Suprapubic skin (tissue), 4 donors: Measurements from ENCODE around the gene CTNNA2. TPM values are rescaled to one million over a fixed set of nuclear protein-coding genes. Genes with fewer than 3 reads are reported as not detected.

ENCODE experiments used
- DNase-seq, 2 donors: peaks; one replicate each; pipeline ENCODE4 v3.0.0-alpha.2; 2019; ENCODE audit warnings: low spot score in 2 of 2
- H3K27ac ChIP-seq: fragments of 200-600 bp; sonication (generic); one replicate; pipeline ENCODE4 v1.5.1; 2019
- H3K27me3 ChIP-seq: fragments of 200-600 bp; sonication (generic); one replicate; pipeline ENCODE4 v1.5.1; 2019
- H3K36me3 ChIP-seq: fragments of 200-600 bp; sonication (generic); one replicate; pipeline ENCODE4 v1.5.1; 2019
- H3K4me1 ChIP-seq: fragments of 200-600 bp; sonication (generic); one replicate; pipeline ENCODE4 v1.5.1; 2019
- H3K4me3 ChIP-seq: fragments of 200-600 bp; sonication (generic); one replicate; pipeline ENCODE4 v1.5.1; 2019; ENCODE audit warnings: mild to moderate bottlenecking
- H3K9me3 ChIP-seq: fragments of 200-600 bp; sonication (generic); one replicate; pipeline ENCODE4 v1.5.1; 2019
- CTCF ChIP-seq, 2 donors: fragments of 200-600 bp in 1 of 2; fragments of 450-650 bp in 1 of 2; sonication (generic) in 1 of 2; IDR thresholded peaks; one replicate each; pipeline ENCODE4 v1.5.1; 2016 to 2019; ENCODE audit warnings: antibody characterized with exemption in 2 of 2, mild to moderate bottlenecking in 1 of 2, moderate library complexity in 1 of 2
- EP300 ChIP-seq: sonication (generic); formaldehyde crosslinking; IDR thresholded peaks from one replicate; pipeline ENCODE4 v1.6.1; 2017; ENCODE audit warnings: antibody characterized with exemption
- POLR2A ChIP-seq, 2 donors: fragments of 450-650 bp; IDR thresholded peaks; one replicate each; pipeline ENCODE4 v1.6.1; 2017; ENCODE audit warnings: antibody characterized with exemption in 2 of 2, mild to moderate bottlenecking in 2 of 2, moderate library complexity in 2 of 2
- POLR2AphosphoS5 ChIP-seq, 3 donors: sonication (generic); formaldehyde crosslinking; IDR thresholded peaks; one replicate each; pipeline ENCODE4 v1.6.1; 2017; ENCODE audit warnings: antibody characterized with exemption in 3 of 3
- WGBS: methylation state at CpG from one replicate; pipeline ENCODE4 v1.1.5; 2018; 5-methylcytosine and 5-hydroxymethylcytosine counted together
- total RNA-seq, 4 donors: library from RNA; depleted of rRNA; stranded (reverse); fragments of >200 nt; gene quantifications; one replicate each; pipeline ENCODE4 v1.1.0, GENCODE V29; 2016

CTNNA2 gene
- total RNA-seq, 4 donors from 2014 or later, result 0.15 to 0.21 TPM; not detected in 2

DNA sequence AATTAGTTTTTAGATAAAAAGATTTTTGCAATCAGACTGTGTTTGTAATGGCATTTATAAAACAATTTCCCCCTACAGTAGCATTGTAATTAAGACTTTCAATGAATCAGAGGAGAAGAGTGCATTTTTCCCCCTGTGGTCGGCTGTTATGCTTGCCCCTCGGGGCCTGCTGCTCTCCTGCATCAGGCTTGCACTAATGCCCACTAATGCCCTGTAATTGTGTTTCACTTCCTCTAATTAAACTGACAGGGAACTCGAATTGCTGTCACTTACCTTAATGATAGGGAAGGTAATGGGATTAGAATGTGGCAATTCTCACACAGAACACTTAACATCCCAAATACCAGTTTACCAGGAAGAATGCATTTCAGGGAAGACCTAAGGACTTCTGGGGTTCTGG, 852.9 kb downstream of the CTNNA2 start:
- DNase-seq, result no peak
- no peak for TF ChIP-seq POLR2AphosphoS5 (IDR thresholded peaks at IDR 0.05)
- TF ChIP-seq CTCF (IDR thresholded peaks at IDR 0.05), result no peak
- no peak for TF ChIP-seq POLR2A (IDR thresholded peaks at IDR 0.05)
- TF ChIP-seq EP300, result no peak
- H3K27me3 ChIP-seq, result no peaks in the 10 kb centered on the region
- H3K4me1 ChIP-seq, result no peaks in the 10 kb centered on the region
- WGBS, result 52% methylated on average over 3 of the region's 3 CpGs
- H3K36me3 ChIP-seq, result no peaks in the 10 kb centered on the region
- H3K4me3 ChIP-seq, result no peak overlapping the region
- H3K27ac ChIP-seq, result no peak overlapping the region
- H3K9me3 ChIP-seq, result no peaks in the 10 kb centered on the region

DNA sequence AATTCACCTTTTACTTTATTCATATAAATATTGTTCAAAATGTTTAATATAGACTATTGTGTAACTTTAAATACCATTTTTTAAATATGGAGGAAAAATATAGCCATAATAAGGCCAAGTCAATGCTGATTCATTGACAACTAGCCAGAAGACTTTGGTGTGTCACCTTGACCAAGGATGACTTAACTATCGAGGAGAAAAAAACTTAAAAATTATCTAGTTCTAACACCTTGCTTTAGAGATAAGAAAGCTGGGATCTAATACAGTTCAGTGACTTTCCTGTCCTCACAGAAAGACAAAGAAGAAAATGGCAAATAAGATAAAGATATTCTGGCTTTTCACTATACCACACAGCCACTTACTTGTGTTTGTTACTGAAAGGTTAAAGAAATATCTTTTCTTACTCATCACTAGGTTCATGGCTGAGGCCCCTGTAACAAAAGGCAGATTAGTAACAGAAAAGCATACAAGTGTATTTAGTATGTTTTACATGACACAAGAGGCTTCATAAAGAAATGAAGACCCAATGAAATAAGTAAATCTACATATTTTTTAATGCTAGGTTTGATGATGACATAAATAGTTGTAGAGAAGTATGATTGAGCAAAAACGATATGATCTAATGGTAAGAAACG, 857.6 kb downstream of the CTNNA2 start:
- Histone ChIP-seq H3K27me3 (no peaks in the 10 kb centered on the region), H3K9me3 (no peaks in the 10 kb centered on the region), H3K4me1 (no peaks in the 10 kb centered on the region), H3K27ac (no peak overlapping the region), H3K36me3 (no peaks in the 10 kb centered on the region), H3K4me3 (no peak overlapping the region)
- 87% methylated on average over 3 of the region's 3 CpGs for WGBS
- TF ChIP-seq CTCF (IDR thresholded peaks at IDR 0.05), result no peak
- TF ChIP-seq EP300, result no peak
- TF ChIP-seq POLR2AphosphoS5 (IDR thresholded peaks at IDR 0.05), result no peak
- no peak for TF ChIP-seq POLR2A (IDR thresholded peaks at IDR 0.05)
- DNase-seq, result no peak

GRCh38 chr2:80374105-80374504, 861.3 kb downstream of the CTNNA2 start:
- Histone ChIP-seq H3K27me3 (no peaks in the 10 kb centered on the region), H3K36me3 (no peaks in the 10 kb centered on the region), H3K27ac (no peak overlapping the region), H3K4me3 (no peak overlapping the region), H3K4me1 (no peaks in the 10 kb centered on the region), H3K9me3 (no peaks in the 10 kb centered on the region)
- DNase-seq, result no peak
- WGBS, result 88% methylated on average over 3 of the region's 3 CpGs
- TF ChIP-seq POLR2AphosphoS5 (IDR thresholded peaks at IDR 0.05) (no peak), CTCF (IDR thresholded peaks at IDR 0.05) (no peak), EP300 (no peak), POLR2A (IDR thresholded peaks at IDR 0.05) (no peak)

DNA sequence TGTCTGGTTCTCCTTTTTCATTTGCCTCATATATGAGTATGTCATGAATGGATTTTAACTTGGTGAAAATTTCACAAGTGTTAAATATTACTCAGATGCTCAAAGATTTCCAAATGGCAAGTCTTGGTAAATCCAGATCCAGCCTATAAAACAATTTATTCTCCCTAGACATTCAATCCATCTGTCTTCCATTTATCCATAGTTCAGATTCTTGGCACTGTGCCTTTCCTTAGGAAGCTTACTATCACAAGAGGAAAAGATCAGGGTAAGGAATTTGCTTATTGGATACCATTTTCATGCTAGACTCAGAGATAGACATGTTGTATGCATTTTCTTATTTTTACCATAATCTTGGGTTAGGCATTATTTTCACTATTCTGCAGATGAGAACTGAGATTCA, 864.2 kb downstream of the CTNNA2 start:
- no peaks in the 10 kb centered on the region for H3K4me1 ChIP-seq

DNA sequence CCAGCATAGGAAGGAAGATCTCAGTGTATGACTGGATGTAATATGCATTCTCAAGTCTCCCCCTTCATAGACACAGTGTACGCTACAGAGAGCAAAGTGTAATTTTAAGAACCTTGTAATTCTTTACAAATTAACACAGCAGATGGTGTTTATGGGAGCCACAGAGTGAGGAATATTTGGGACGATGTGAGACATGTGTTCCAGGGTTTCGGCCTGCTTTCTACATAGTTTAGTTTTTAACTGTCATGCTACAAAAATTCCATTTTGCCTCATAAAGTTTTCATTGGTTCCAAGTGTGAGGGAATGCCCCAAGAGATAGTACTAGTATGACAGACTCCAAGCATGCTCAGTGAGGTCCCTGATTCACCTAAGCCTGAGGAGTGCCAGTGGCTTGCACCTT, 867.9 kb downstream of the CTNNA2 start:
- no peak for TF ChIP-seq POLR2AphosphoS5 (IDR thresholded peaks at IDR 0.05)
- no peak for TF ChIP-seq POLR2A (IDR thresholded peaks at IDR 0.05)
- no peak for TF ChIP-seq CTCF (IDR thresholded peaks at IDR 0.05)
- no peak for TF ChIP-seq EP300
- Histone ChIP-seq H3K27ac (no peak overlapping the region), H3K36me3 (no peaks in the 10 kb centered on the region), H3K4me1 (no peaks in the 10 kb centered on the region), H3K4me3 (no peak overlapping the region), H3K9me3 (no peaks in the 10 kb centered on the region), H3K27me3 (no peaks in the 10 kb centered on the region)
- DNase-seq, result no peak
- 58% methylated on average over 3 of the region's 3 CpGs for WGBS

More for the DNA sequence above, 864.2 kb downstream of the CTNNA2 start:
- Histone ChIP-seq H3K36me3 (no peaks in the 10 kb centered on the region), H3K9me3 (no peaks in the 10 kb centered on the region), H3K27ac (no peak overlapping the region), H3K4me3 (no peak overlapping the region), H3K27me3 (no peaks in the 10 kb centered on the region)
- no peak for DNase-seq
- TF ChIP-seq EP300, result no peak
- no peak for TF ChIP-seq POLR2A (IDR thresholded peaks at IDR 0.05)
- TF ChIP-seq POLR2AphosphoS5 (IDR thresholded peaks at IDR 0.05), result no peak
- no peak for TF ChIP-seq CTCF (IDR thresholded peaks at IDR 0.05)
